H1 (cell line): ENCODE measurements around the gene WASHC4. TPM values are rescaled to one million over a fixed set of nuclear protein-coding genes. Genes with fewer than 3 reads are reported as not detected.
A peak's percentile ranks its signal among the peaks of the same experiment; 100 is the strongest.

ENCODE experiments used
- CTCF ChIA-PET: fragments of 300-600 bp; sonication (Branson Sonifier 250); formaldehyde crosslinking; loops from one replicate; lab custom pipeline; 2021; ENCODE audit not compliant: partially characterized antibody; lab: Charles Lee
- POLR2A ChIA-PET: fragments of 300-600 bp; sonication (Branson Sonifier 250); formaldehyde crosslinking; loops from one replicate; lab custom pipeline; 2021; ENCODE audit warnings: inconsistent platforms; ENCODE audit not compliant: partially characterized antibody; lab: Charles Lee
- DNase-seq, 2 experiments: peaks; one replicate each; pipeline versions ENCODE4 v3.0.0 to v3.0.0-alpha.2; 2010 to 2022; ENCODE audit warnings: low spot score in 2 of 2, low read depth in 1 of 2, mixed read lengths in 1 of 2
- FAIRE-seq: peaks from 2 replicates; lab custom pipeline; 2011; peaks lifted over from hg19 to GRCh38; lab: Jason Lieb, UNC
- H2AFZ ChIP-seq: 2 replicates; pipeline ENCODE4 v1.8.1; 2012; ENCODE audit warnings: low read length, inconsistent platforms
- H2AK5ac ChIP-seq: 2 replicates; pipeline ENCODE4 v1.6.1; 2013; ENCODE audit warnings: low read depth, low read length
- H2BK120ac ChIP-seq: replicated peaks from 2 replicates; pipeline ENCODE3; 2013; ENCODE audit warnings: low read depth, low read length, inconsistent platforms
- H2BK12ac ChIP-seq: 2 replicates; pipeline ENCODE4 v1.6.1; 2013; ENCODE audit warnings: low read depth, low read length
- H2BK15ac ChIP-seq: 2 replicates; pipeline ENCODE4 v1.6.1; 2013; ENCODE audit warnings: low read length
- H2BK20ac ChIP-seq: 2 replicates; pipeline ENCODE4 v1.6.1; 2013; ENCODE audit warnings: low read length
- H2BK5ac ChIP-seq: 2 replicates; pipeline ENCODE4 v1.6.1; 2013; ENCODE audit warnings: low read depth, low read length
- H3K14ac ChIP-seq: 2 replicates; pipeline ENCODE4 v1.6.1; 2013; ENCODE audit warnings: inconsistent platforms; ENCODE audit not compliant: insufficient read length
- H3K18ac ChIP-seq: 2 replicates; pipeline ENCODE4 v1.6.1; 2013; ENCODE audit warnings: low read length; ENCODE audit errors: extremely low read depth
- H3K23ac ChIP-seq: 2 replicates; pipeline ENCODE4 v1.6.1; 2013; ENCODE audit warnings: inconsistent platforms; ENCODE audit not compliant: insufficient read length
- H3K23me2 ChIP-seq: 2 replicates; pipeline ENCODE4 v1.6.1; 2013; ENCODE audit warnings: low read depth, low read length
- H3K27ac ChIP-seq: 2 replicates; pipeline ENCODE4 v1.6.1; 2011; ENCODE audit warnings: low read depth, low read length, inconsistent platforms
- H3K27me3 ChIP-seq, 4 experiments: replicated peaks in 1 of 4; 1 replicate in 1 of 4; 2 replicates in 3 of 4; pipeline versions ENCODE4 v1.6.1 to v1.8.1; 2011 to 2013; ENCODE audit warnings: low read length in 3 of 4, mild to moderate bottlenecking in 3 of 4, inconsistent platforms in 2 of 4, mixed read lengths in 2 of 4, moderate library complexity in 1 of 4; ENCODE audit not compliant: control insufficient read depth in 3 of 4, insufficient read depth in 3 of 4; ENCODE audit errors: extremely low read depth in 1 of 4
- H3K36me3 ChIP-seq, 4 experiments: 2 replicates each; pipeline versions ENCODE4 v1.6.1 to v1.8.1; 2011 to 2013; ENCODE audit warnings: mild to moderate bottlenecking in 4 of 4, low read length in 3 of 4, moderate library complexity in 2 of 4, control low read depth in 1 of 4, inconsistent platforms in 1 of 4; ENCODE audit not compliant: insufficient read depth in 4 of 4, control insufficient read depth in 2 of 4
- H3K4ac ChIP-seq: replicated peaks from 2 replicates; pipeline ENCODE3; 2013; ENCODE audit warnings: low read length, low read depth, mixed read lengths, inconsistent platforms; ENCODE audit not compliant: insufficient read length
- H3K4me1 ChIP-seq, 4 experiments: replicated peaks in 1 of 4; 1 replicate in 1 of 4; 2 replicates in 3 of 4; pipeline versions ENCODE4 v1.6.1 to v1.8.1; 2011 to 2013; ENCODE audit warnings: low read length in 3 of 4, inconsistent platforms in 2 of 4, mixed read lengths in 1 of 4; ENCODE audit not compliant: insufficient read depth in 4 of 4, control insufficient read depth in 3 of 4
- H3K4me2 ChIP-seq, 2 experiments: 2 replicates each; pipeline versions ENCODE4 v1.6.1 to v1.8.1; 2011 to 2013; ENCODE audit warnings: low read depth in 2 of 2, low read length in 2 of 2, control low read depth in 1 of 2, inconsistent platforms in 1 of 2, mild to moderate bottlenecking in 1 of 2; ENCODE audit not compliant: insufficient read depth in 1 of 2
- H3K4me3 ChIP-seq, 4 experiments: fragments of 200-600, 300-600 bp in 1 of 4; sonication (generic), shearing (Covaris generic), sonication (Bioruptor Twin) in 1 of 4; 2 replicates each; pipeline versions ENCODE4 v1.5.1 to v1.8.1; 2011 to 2016; ENCODE audit warnings: low read length in 4 of 4, low read depth in 3 of 4, control low read depth in 2 of 4, inconsistent platforms in 2 of 4, mild to moderate bottlenecking in 2 of 4, mixed read lengths in 1 of 4, moderate library complexity in 1 of 4; ENCODE audit not compliant: insufficient read depth in 2 of 4; ENCODE audit errors: extremely low read depth in 1 of 4
- H3K56ac ChIP-seq: replicated peaks from 2 replicates; pipeline ENCODE3; 2013; ENCODE audit warnings: low read depth, mild to moderate bottlenecking, mixed read lengths, low read length, inconsistent platforms; ENCODE audit not compliant: insufficient read length
- H3K79me1 ChIP-seq: 2 replicates; pipeline ENCODE4 v1.6.1; 2013; ENCODE audit warnings: low read depth, low read length, control low read depth
- H3K79me2 ChIP-seq, 2 experiments: 2 replicates each; pipeline versions ENCODE4 v1.6.1 to v1.8.1; 2012 to 2013; ENCODE audit warnings: low read length in 2 of 2, mild to moderate bottlenecking in 2 of 2, inconsistent platforms in 1 of 2; ENCODE audit not compliant: insufficient read depth in 2 of 2, control insufficient read depth in 1 of 2
- H3K9ac ChIP-seq, 4 experiments: replicated peaks in 1 of 4; 1 replicate in 1 of 4; 2 replicates in 3 of 4; pipeline versions ENCODE4 v1.6.1 to v1.8.1; 2011 to 2013; ENCODE audit warnings: low read depth in 3 of 4, low read length in 3 of 4, control low read depth in 2 of 4, mild to moderate bottlenecking in 2 of 4, moderate library complexity in 2 of 4, inconsistent platforms in 1 of 4; ENCODE audit errors: extremely low read depth in 1 of 4
- H3K9me3 ChIP-seq, 2 experiments: 2 replicates each; pipeline versions ENCODE4 v1.6.1 to v1.8.1; 2012 to 2013; ENCODE audit warnings: mild to moderate bottlenecking in 2 of 2, moderate library complexity in 2 of 2, control low read depth in 1 of 2, inconsistent platforms in 1 of 2, low read depth in 1 of 2, low read length in 1 of 2, mixed read lengths in 1 of 2; ENCODE audit not compliant: insufficient read depth in 2 of 2
- H4K20me1 ChIP-seq, 2 experiments: replicated peaks in 1 of 2; 2 replicates each; pipeline versions ENCODE3 to v1.8.1; 2011 to 2013; ENCODE audit warnings: inconsistent platforms in 2 of 2, low read length in 2 of 2, mild to moderate bottlenecking in 1 of 2; ENCODE audit not compliant: insufficient read depth in 2 of 2, control insufficient read depth in 1 of 2
- H4K5ac ChIP-seq: 2 replicates; pipeline ENCODE4 v1.6.1; 2013; ENCODE audit warnings: low read length, low read depth, mixed read lengths, inconsistent platforms; ENCODE audit not compliant: insufficient read length
- H4K8ac ChIP-seq: 2 replicates; pipeline ENCODE4 v1.8.0; 2013; ENCODE audit warnings: mild to moderate bottlenecking, moderate library complexity, low read length, inconsistent platforms; ENCODE audit not compliant: insufficient read depth; ENCODE audit errors: extremely low read depth
- H4K91ac ChIP-seq: replicated peaks from 2 replicates; pipeline ENCODE3; 2013; ENCODE audit warnings: low read length, mixed read lengths, inconsistent platforms; ENCODE audit not compliant: insufficient read length
- BRCA1 ChIP-seq: IDR thresholded peaks from 2 replicates; pipeline ENCODE4 v1.6.1; 2012; ENCODE audit warnings: low read depth, low read length, improper control_type of control experiment
- MAX ChIP-seq: IDR thresholded peaks from 2 replicates; pipeline ENCODE4 v1.6.1; 2012; ENCODE audit warnings: inconsistent platforms
- NRF1 ChIP-seq: IDR thresholded peaks from 2 replicates; pipeline ENCODE4 v1.6.1; 2011; ENCODE audit warnings: mild to moderate bottlenecking, low read depth, low read length, improper control_type of control experiment
- PHF8 ChIP-seq: fragments of 200-600 bp; sonication (generic); conservative IDR thresholded peaks from 2 replicates; pipeline ENCODE4 v1.7.1; 2012; ENCODE audit warnings: low read depth, mild to moderate bottlenecking, inconsistent platforms, low read length, moderate library complexity
- SP4 ChIP-seq: IDR thresholded peaks from 2 replicates; pipeline ENCODE4 v1.6.1; 2012; ENCODE audit warnings: low read length, inconsistent platforms
- TAF7 ChIP-seq: optimal IDR thresholded peaks from 2 replicates; pipeline ENCODE3; 2011; ENCODE audit warnings: low read depth, mild to moderate bottlenecking, inconsistent platforms, low read length, moderate library complexity, borderline replicate concordance
- WGBS, 2 experiments: shearing (Covaris generic) in 1 of 2; methylation state at CpG; one replicate each; pipeline versions ENCODE4 v1.1.6 to v1.1.7; 2013 to 2015; ENCODE audit warnings: low lambda C conversion rate in 2 of 2, mixed read lengths in 2 of 2, inconsistent platforms in 1 of 2, low coverage in 1 of 2, missing lambda C conversion rate in 1 of 2; ENCODE audit not compliant: insufficient replicate concordance in 2 of 2, insufficient coverage in 1 of 2, insufficient read length in 1 of 2; ENCODE audit errors: extremely low coverage in 1 of 2, missing lambda C conversion rate in 1 of 2; 5-methylcytosine and 5-hydroxymethylcytosine counted together
- polyA plus RNA-seq, 7 experiments: library from polyadenylated mRNA; depleted of rRNA in 3 of 7; stranded (reverse) in 5 of 7; unstranded in 2 of 7; fragments of >200 nt in 5 of 7; fragments of 200-250 nt in 2 of 7; gene quantifications; 1 replicate in 5 of 7; 2 replicates in 1 of 7; 4 replicates in 1 of 7; pipeline versions ENCODE4 v1.2.1 to v1.2.3, GENCODE V29; 2011 to 2013; ENCODE audit warnings: missing spikeins in 2 of 7, mixed read lengths in 2 of 7
- total RNA-seq: library from RNA; stranded (reverse); fragmentation: NEBNext Ultra II Directional; extraction: Animal tissue kit (Norgen Biotek cat#: 25700); gene quantifications from 2 replicates; pipeline ENCODE4 v1.2.1, GENCODE V29; 2021
- TF ChIP-seq, protein P1 (sequence below): IDR thresholded peaks from 2 replicates; pipeline ENCODE4 v1.6.1; 2011; ENCODE audit warnings: low read depth, mild to moderate bottlenecking, low read length; ENCODE audit not compliant: insufficient read depth

WASHC4 gene
- total and polyA plus RNA-seq, 2 of the 8 experiments (the other 6 are each of a cell fraction or from before 2014, with no cell fraction given): 13.0 to 38.5 TPM

DNA sequence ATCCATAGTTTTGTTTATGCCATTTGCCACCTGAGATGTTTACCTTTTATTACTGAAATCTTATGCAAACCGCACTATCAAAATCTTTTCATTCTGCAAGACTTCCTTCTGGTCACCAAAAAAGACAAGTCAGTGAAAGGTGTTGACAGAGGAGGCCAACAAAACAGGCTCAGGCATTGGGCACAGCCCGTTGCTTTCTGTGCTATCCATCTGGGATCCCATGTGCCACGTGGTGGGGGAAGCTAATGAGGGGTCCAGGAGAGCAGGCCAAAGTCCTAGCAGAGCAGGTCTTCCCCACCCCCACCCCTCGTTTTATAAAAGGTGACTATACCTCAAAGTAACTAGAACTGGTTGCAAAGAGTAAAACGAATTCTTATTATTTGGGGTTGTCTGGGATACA is 24.5 kb upstream of the WASHC4 start:
- H3K4me2 ChIP-seq: peak overlapping the region; percentile 86 to 100; a peak in 3 of 4 replicates
- H3K27ac ChIP-seq: no peak overlapping the region
- peaks cover 0 to 4% (median 2%) of the 10 kb centered on the region in 4 experiments; a peak in 3 of 7 replicates for H3K27me3 ChIP-seq
- no peak overlapping the region for H3K14ac ChIP-seq
- POLR2A ChIA-PET: interaction anchor here (0.9 to 2.0 kb wide), 11 partner anchors 8 to 945 kb away, joined by 3 to 18 read pairs (median 6); partner anchors contain the start of genes NFYB and WASHC4
- H3K4me3 ChIP-seq: peak overlapping the region in 1 of 4 experiments; percentile 63; a peak in 3 of 8 replicates
- H4K5ac ChIP-seq: no peak overlapping the region
- no peaks in the 10 kb centered on the region for H3K79me2 ChIP-seq
- no peak overlapping the region for H3K23ac ChIP-seq
- peak overlapping the region; percentile 41 for H2BK12ac ChIP-seq
- H3K4me1 ChIP-seq: peaks cover 4 to 9% (median 5%) of the 10 kb centered on the region in 4 experiments; a peak in 6 of 7 replicates
- H3K23me2 ChIP-seq: peaks cover 11% of the 10 kb centered on the region
- no peak for DNase-seq
- H2BK20ac ChIP-seq: no peak overlapping the region
- H3K36me3 ChIP-seq: no peaks in the 10 kb centered on the region
- H3K9me3 ChIP-seq: no peaks in the 10 kb centered on the region
- CTCF ChIA-PET: interaction anchor here (0.6 to 0.7 kb wide), 3 partner anchors 28 to 867 kb away, joined by 3 to 5 read pairs (median 3); no protein-coding TSS in a partner anchor
- 44% methylated on average over 5 of the region's 5 CpGs; no CpG with 5 or more reads in 1 of the 2 experiments for WGBS, 2 experiments
- H2BK15ac ChIP-seq: no peak overlapping the region
- no peak overlapping the region for H2BK120ac ChIP-seq
- no peak for TF ChIP-seq TAF7
- TF ChIP-seq NRF1: no peak
- no peak for TF ChIP-seq SP4
- no peak for TF ChIP-seq PHF8
- TF ChIP-seq BRCA1: no peak
- TF ChIP-seq, protein P1, sequence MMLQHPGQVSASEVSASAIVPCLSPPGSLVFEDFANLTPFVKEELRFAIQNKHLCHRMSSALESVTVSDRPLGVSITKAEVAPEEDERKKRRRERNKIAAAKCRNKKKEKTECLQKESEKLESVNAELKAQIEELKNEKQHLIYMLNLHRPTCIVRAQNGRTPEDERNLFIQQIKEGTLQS: no peak
- peak; percentile 78 for TF ChIP-seq MAX
- TF ChIP-seq, all 59 proteins: peak for 1
- Histone ChIP-seq H3K79me1 (no peaks in the 10 kb centered on the region), H4K91ac (no peak overlapping the region), H4K20me1 (no peaks in the 10 kb centered on the region), H3K9ac (no peak overlapping the region), H2AFZ (no peak overlapping the region), H4K8ac (peak overlapping the region; percentile 54; the same call in 1 of the 2 replicates), H3K56ac (no peak overlapping the region), H3K18ac (peak overlapping the region; percentile 29), H2BK5ac (no peak overlapping the region), H3K4ac (no peak overlapping the region), H2AK5ac (no peak overlapping the region)
- FAIRE-seq: no peak
